Choroid plexus epithelial cell (primary cell): ENCODE results near the gene ACADS.

Source experiments
- DNase-seq: peaks from one replicate; pipeline ENCODE4 v3.0.0-alpha.2; 2010; ENCODE audit warnings: low read depth
- H3K4me3 ChIP-seq: 2 replicates; pipeline ENCODE4 v1.5.1; 2011; ENCODE audit warnings: low read depth, mild to moderate bottlenecking, control low read depth, low read length, moderate library complexity
- CTCF ChIP-seq: conservative IDR thresholded peaks from 2 replicates; pipeline ENCODE4 v1.5.1; 2011; ENCODE audit warnings: low read depth, mild to moderate bottlenecking, control low read depth, inconsistent platforms, low read length, moderate library complexity

The ACADS gene

DNA sequence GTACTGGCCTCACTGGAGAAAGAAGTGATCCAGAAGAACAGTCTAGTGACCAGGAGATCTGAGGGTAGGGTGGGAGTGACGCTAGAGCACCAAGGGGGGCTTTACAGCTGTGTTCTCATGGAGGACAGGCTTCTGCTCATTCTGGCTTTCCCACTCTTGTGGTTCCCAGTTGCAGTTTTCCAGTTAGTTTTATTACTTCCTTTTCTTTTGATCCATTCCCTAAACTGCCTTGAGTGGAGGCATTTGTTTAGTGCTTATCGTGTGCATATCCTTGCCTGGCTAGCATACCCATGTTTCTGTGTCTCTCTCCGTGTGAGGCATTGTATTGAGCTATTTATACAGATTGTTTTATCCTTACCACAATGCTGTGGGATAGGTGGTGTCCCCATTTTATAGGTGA lies 34.6 kb upstream of the ACADS start:
- no peak for DNase-seq
- TF ChIP-seq CTCF = no peak
- H3K4me3 ChIP-seq = no peak overlapping the region

DNA sequence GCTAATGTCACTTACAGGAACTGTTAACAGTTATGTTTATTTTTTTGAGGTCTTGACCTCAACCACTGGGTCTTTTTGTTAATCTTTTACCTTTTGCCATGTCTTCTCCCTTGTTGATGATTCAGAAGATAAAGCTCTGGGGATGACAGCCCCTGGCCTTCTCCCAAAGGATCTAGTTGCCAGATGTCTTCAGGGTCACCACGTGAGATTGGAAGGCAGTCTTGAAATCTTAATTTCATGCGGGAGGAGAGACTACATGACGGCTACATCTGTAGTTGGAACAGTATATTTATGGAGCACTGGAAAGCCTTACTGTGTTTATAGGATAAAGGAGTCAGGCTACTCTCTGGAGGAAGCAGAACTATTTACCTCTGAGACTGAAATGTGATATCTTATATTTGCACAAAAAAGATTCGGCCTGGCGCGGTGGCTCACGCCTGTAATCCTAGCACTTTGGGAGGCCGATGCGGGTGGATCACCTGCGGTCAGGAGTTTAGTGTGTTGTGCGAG lies 33.0 kb upstream of the ACADS start:
- no peak overlapping the region for H3K4me3 ChIP-seq
- no peak for TF ChIP-seq CTCF
- peak; percentile 19 for DNase-seq

DNA sequence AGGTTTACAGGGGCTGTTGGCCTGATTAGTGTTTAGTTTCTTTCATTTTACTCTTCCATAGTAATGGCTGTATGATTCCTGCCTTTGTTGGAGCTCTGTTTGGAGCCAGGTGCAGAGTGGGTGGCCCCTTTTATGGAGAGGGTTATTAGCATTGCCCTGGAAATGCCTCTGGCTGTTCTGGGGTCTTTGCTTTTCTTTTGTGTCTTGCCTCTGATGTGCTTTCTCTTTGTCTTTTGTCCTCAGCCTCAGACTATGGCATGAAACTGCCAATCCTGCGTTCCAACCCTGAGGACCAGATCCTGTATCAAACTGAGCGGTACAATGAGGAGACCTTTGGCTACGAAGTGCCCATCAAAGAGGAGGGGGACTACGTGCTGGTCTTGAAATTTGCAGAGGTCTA lies 31.8 kb upstream of the ACADS start:
- DNase-seq = no peak
- no peak overlapping the region for H3K4me3 ChIP-seq
- no peak for TF ChIP-seq CTCF

- TF ChIP-seq CTCF = no peak
- H3K4me3 ChIP-seq = no peak overlapping the region
- DNase-seq = no peak
Observed at GRCh38 chr12:120696626-120697025, 29.0 kb upstream of the ACADS start.

DNA sequence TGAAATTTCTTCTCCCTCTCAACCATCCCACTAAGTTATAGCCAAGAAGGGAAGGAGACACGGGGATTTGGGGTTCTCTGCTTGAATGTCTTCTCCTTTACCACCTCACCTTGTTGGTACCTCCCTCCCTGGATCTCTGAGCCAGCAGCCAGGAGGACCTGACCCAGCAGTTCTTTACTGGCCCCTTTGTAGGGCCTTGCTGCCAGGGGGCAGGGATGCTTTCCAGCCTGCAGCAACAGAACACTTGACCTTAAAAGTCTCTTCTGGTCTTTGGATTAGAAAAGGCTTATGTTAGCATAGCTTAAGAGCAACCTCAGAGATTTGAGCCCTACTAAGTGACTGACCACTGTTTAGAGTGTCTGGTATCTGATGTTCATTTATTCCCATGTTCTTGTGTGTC lies 28.3 kb upstream of the ACADS start:
- no peak for TF ChIP-seq CTCF
- no peak overlapping the region for H3K4me3 ChIP-seq
- DNase-seq = no peak

DNA sequence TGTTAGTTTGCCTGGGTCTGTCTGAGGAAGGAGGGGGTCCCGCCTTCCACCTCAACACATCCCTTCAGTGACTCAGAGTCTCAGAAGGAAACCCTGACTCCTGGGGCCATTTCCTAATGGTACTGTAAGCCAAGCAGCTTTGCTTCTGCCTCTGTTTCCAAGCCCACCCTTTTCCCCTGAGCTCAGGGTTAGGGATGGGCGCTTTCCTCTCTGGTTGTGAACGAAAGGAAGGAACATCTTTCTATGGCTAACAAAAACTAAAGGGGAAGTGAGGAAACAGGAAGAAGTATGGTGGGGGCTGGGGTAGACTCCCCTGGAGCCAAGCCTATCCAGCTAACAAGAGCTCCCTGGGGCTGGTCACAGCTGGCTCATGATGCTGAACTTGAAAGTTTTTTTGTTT lies 27.0 kb upstream of the ACADS start:
- no peak for TF ChIP-seq CTCF
- no peak for DNase-seq
- H3K4me3 ChIP-seq = no peak overlapping the region

GRCh38 chr12:120699553-120699952 lies 26.1 kb upstream of the ACADS start:
- DNase-seq = no peak
- H3K4me3 ChIP-seq = no peak overlapping the region
- no peak for TF ChIP-seq CTCF
